SJCRH30 (cell line): ENCODE data around the gene APEH. TPM values are rescaled to one million over a fixed set of nuclear protein-coding genes. Genes with fewer than 3 reads are reported as not detected.

Source experiments
- DNase-seq, 2 experiments: peaks; one replicate each; pipeline ENCODE4 v3.0.0-alpha.2; 2015 to 2020
- H3K27ac ChIP-seq: fragments of 250-450 bp; sonication (Bioruptor Pico); 2 replicates; pipeline ENCODE4 v1.5.1; 2020; ENCODE audit warnings: mild to moderate bottlenecking, moderate library complexity
- H3K27me3 ChIP-seq: fragments of 250-450 bp; sonication (Bioruptor Pico); 2 replicates; pipeline ENCODE4 v1.5.1; 2020; ENCODE audit warnings: mild to moderate bottlenecking, moderate library complexity
- H3K36me3 ChIP-seq: fragments of 250-450 bp; sonication (Bioruptor Pico); 2 replicates; pipeline ENCODE4 v1.5.1; 2020; ENCODE audit warnings: mild to moderate bottlenecking, moderate library complexity
- H3K4me1 ChIP-seq: fragments of 250-450 bp; sonication (Bioruptor Pico); 2 replicates; pipeline ENCODE4 v1.5.1; 2020; ENCODE audit warnings: mild to moderate bottlenecking, moderate library complexity
- H3K4me3 ChIP-seq: fragments of 250-450 bp; sonication (Bioruptor Pico); 2 replicates; pipeline ENCODE4 v1.5.1; 2020; ENCODE audit warnings: mild to moderate bottlenecking, moderate library complexity
- H3K9me3 ChIP-seq: fragments of 250-450 bp; sonication (Bioruptor Pico); replicated peaks from 2 replicates; pipeline ENCODE4 v1.5.1; 2020; ENCODE audit warnings: mild to moderate bottlenecking, moderate library complexity
- total RNA-seq: library from RNA; depleted of rRNA; stranded (reverse); fragments of >200 nt; shearing (Covaris generic); gene quantifications from 2 replicates; pipeline ENCODE4 v1.2.3, GENCODE V29; 2014; rRNA removed

APEH gene
- 61.8 and 63.0 TPM in 2 replicates for total RNA-seq

GRCh38 chr3:49673715-49674496 lies at the start of gene APEH:
TSS of gene APEH (plus strand) at chr3:49674351. CDS start at chr3:49674402, 51 bp downstream.
- H3K4me3 ChIP-seq: peak within 1 kb of the TSS; percentile 84
- H3K27ac ChIP-seq: peak within 1 kb of the TSS; percentile 83
- H3K4me1 ChIP-seq: no peaks in the 10 kb centered on the region
- no peaks in the 10 kb centered on the region; the same call in 1 of the 2 replicates for H3K36me3 ChIP-seq
- H3K9me3 ChIP-seq: no peaks in the 10 kb centered on the region
- H3K27me3 ChIP-seq: no peaks in the 10 kb centered on the region
- peak; percentile 99 for DNase-seq

- H3K9me3 ChIP-seq: no peaks in the 10 kb centered on the region
- no peaks in the 10 kb centered on the region for H3K27me3 ChIP-seq
- H3K4me3 ChIP-seq: no peak overlapping the region
Observed at GRCh38 chr3:49625071-49625470, 49.1 kb upstream of the APEH start.

GRCh38 chr3:49626101-49626581 lies 48.0 kb upstream of the APEH start:
- Histone ChIP-seq H3K27me3 (no peaks in the 10 kb centered on the region), H3K27ac (no peak overlapping the region), H3K9me3 (no peaks in the 10 kb centered on the region), H3K36me3 (no peaks in the 10 kb centered on the region), H3K4me1 (no peaks in the 10 kb centered on the region), H3K4me3 (no peak overlapping the region)
- no peak for DNase-seq

More at GRCh38 chr3:49625071-49625470, 49.1 kb upstream of the APEH start:
- Histone ChIP-seq H3K36me3 (no peaks in the 10 kb centered on the region), H3K27ac (no peak overlapping the region), H3K4me1 (no peaks in the 10 kb centered on the region)
- DNase-seq: no peak

GRCh38 chr3:49626796-49627195 lies 47.4 kb upstream of the APEH start:
- Histone ChIP-seq H3K4me3 (no peak overlapping the region), H3K27me3 (no peaks in the 10 kb centered on the region)
- no peak for DNase-seq

GRCh38 chr3:49627634-49628033 lies 46.5 kb upstream of the APEH start:
- Histone ChIP-seq H3K27ac (no peak overlapping the region), H3K27me3 (no peaks in the 10 kb centered on the region), H3K9me3 (no peaks in the 10 kb centered on the region)

More at GRCh38 chr3:49626796-49627195, 47.4 kb upstream of the APEH start:
- Histone ChIP-seq H3K4me1 (no peaks in the 10 kb centered on the region), H3K36me3 (no peaks in the 10 kb centered on the region), H3K27ac (no peak overlapping the region), H3K9me3 (no peaks in the 10 kb centered on the region)

GRCh38 chr3:49628249-49628648 lies 45.9 kb upstream of the APEH start:
- Histone ChIP-seq H3K27me3 (no peaks in the 10 kb centered on the region), H3K4me3 (no peak overlapping the region), H3K36me3 (no peaks in the 10 kb centered on the region), H3K27ac (no peak overlapping the region), H3K9me3 (no peaks in the 10 kb centered on the region), H3K4me1 (no peaks in the 10 kb centered on the region)
- DNase-seq: no peak

More at GRCh38 chr3:49627634-49628033, 46.5 kb upstream of the APEH start:
- Histone ChIP-seq H3K4me3 (no peak overlapping the region), H3K4me1 (no peaks in the 10 kb centered on the region), H3K36me3 (no peaks in the 10 kb centered on the region)
- DNase-seq: no peak

- Histone ChIP-seq H3K4me3 (no peak overlapping the region), H3K27ac (no peak overlapping the region), H3K4me1 (no peaks in the 10 kb centered on the region), H3K9me3 (no peaks in the 10 kb centered on the region), H3K36me3 (no peaks in the 10 kb centered on the region), H3K27me3 (no peaks in the 10 kb centered on the region)
- DNase-seq: no peak
Observed at GRCh38 chr3:49629451-49629850, 44.7 kb upstream of the APEH start.

GRCh38 chr3:49629866-49630265 lies 44.3 kb upstream of the APEH start:
- Histone ChIP-seq H3K4me1 (no peaks in the 10 kb centered on the region), H3K27me3 (no peaks in the 10 kb centered on the region), H3K9me3 (no peaks in the 10 kb centered on the region), H3K4me3 (no peak overlapping the region), H3K36me3 (no peaks in the 10 kb centered on the region), H3K27ac (no peak overlapping the region)
- no peak for DNase-seq

GRCh38 chr3:49630784-49631183 lies 43.4 kb upstream of the APEH start:
- Histone ChIP-seq H3K27ac (no peak overlapping the region), H3K9me3 (no peaks in the 10 kb centered on the region), H3K36me3 (no peaks in the 10 kb centered on the region), H3K27me3 (no peaks in the 10 kb centered on the region), H3K4me3 (no peak overlapping the region), H3K4me1 (no peaks in the 10 kb centered on the region)
- DNase-seq: no peak

GRCh38 chr3:49634736-49635135 lies 39.4 kb upstream of the APEH start:
- no peaks in the 10 kb centered on the region for H3K9me3 ChIP-seq
- no peaks in the 10 kb centered on the region for H3K27me3 ChIP-seq
- DNase-seq: no peak
- no peaks in the 10 kb centered on the region for H3K36me3 ChIP-seq
- no peaks in the 10 kb centered on the region for H3K4me1 ChIP-seq
- no peak overlapping the region for H3K4me3 ChIP-seq
- H3K27ac ChIP-seq: no peak overlapping the region

- Histone ChIP-seq H3K4me3 (no peak overlapping the region), H3K4me1 (no peaks in the 10 kb centered on the region), H3K27me3 (no peaks in the 10 kb centered on the region), H3K27ac (no peak overlapping the region), H3K36me3 (no peaks in the 10 kb centered on the region), H3K9me3 (no peaks in the 10 kb centered on the region)
- DNase-seq: no peak
Observed at GRCh38 chr3:49636883-49637609, 37.1 kb upstream of the APEH start.

- no peaks in the 10 kb centered on the region for H3K4me1 ChIP-seq
- no peak overlapping the region for H3K4me3 ChIP-seq
- H3K27ac ChIP-seq: no peak overlapping the region
- no peaks in the 10 kb centered on the region for H3K27me3 ChIP-seq
- no peaks in the 10 kb centered on the region for H3K9me3 ChIP-seq
- H3K36me3 ChIP-seq: no peaks in the 10 kb centered on the region
- DNase-seq: no peak
Observed at GRCh38 chr3:49638445-49638844, 35.7 kb upstream of the APEH start.

- Histone ChIP-seq H3K4me1 (no peaks in the 10 kb centered on the region), H3K9me3 (no peaks in the 10 kb centered on the region), H3K27me3 (no peaks in the 10 kb centered on the region), H3K4me3 (no peak overlapping the region), H3K36me3 (no peaks in the 10 kb centered on the region), H3K27ac (no peak overlapping the region)
- no peak for DNase-seq
Observed at GRCh38 chr3:49639551-49639950, 34.6 kb upstream of the APEH start.

- DNase-seq: no peak
- Histone ChIP-seq H3K27ac (no peak overlapping the region), H3K36me3 (no peaks in the 10 kb centered on the region), H3K4me1 (no peaks in the 10 kb centered on the region), H3K27me3 (no peaks in the 10 kb centered on the region), H3K4me3 (no peak overlapping the region), H3K9me3 (no peaks in the 10 kb centered on the region)
Observed at GRCh38 chr3:49641292-49641691, 32.9 kb upstream of the APEH start.

- Histone ChIP-seq H3K4me1 (no peaks in the 10 kb centered on the region), H3K36me3 (no peaks in the 10 kb centered on the region), H3K27me3 (no peaks in the 10 kb centered on the region), H3K27ac (no peak overlapping the region), H3K4me3 (no peak overlapping the region), H3K9me3 (no peaks in the 10 kb centered on the region)
- DNase-seq: no peak
Observed at GRCh38 chr3:49641921-49642707, 32.0 kb upstream of the APEH start.
